ENCODE data around the gene DNAJB14. TPM values are rescaled to one million over a fixed set of nuclear protein-coding genes. Genes with fewer than 3 reads are reported as not detected.
"Not testable (repeated sequence)": the region's sequence is repeated elsewhere in the genome, so short reads cannot be mapped to it uniquely, and the experiment has no call there.

Gene DNAJB14
- total RNA-seq (2014; rRNA removed; shearing (Covaris generic)): 13.5 and 25.5 TPM in 2 replicates

GRCh38 chr4:99946356-99947189 is at the start of gene DNAJB14:
Gene DNAJB14, minus strand, starts transcription at chr4:99946618. Its CDS starts 47 bp downstream, at chr4:99946571.
- peak; percentile 77 for DNase-seq (ENCODE audit: low read depth)

- no peak for DNase-seq (ENCODE audit: low read depth)
Observed at GRCh38 chr4:99991741-99992140, 45.3 kb upstream of the DNAJB14 start.

DNA sequence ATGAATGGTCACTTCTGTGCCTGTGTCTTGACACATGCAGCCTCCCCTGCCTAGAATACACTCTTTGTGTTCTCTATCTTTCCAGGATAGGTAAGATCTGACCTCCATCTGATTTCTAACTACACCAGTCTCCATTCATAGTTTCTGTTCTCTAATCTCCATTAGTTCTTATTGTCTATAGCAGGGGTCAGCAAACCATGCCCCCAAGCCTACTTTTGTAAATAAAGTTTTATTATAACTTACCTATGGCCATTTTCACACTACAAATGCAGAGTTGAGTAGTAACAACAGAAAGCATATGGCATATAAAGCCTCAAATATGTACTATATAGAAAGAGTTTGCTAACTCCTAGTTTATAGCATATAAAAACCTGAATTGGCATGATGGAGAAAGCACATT is 41.3 kb upstream of the DNAJB14 start:
- no peak for DNase-seq (ENCODE audit: low read depth)

- DNase-seq (ENCODE audit: low read depth): no peak
Observed at GRCh38 chr4:99986792-99987191, 40.4 kb upstream of the DNAJB14 start.

DNA sequence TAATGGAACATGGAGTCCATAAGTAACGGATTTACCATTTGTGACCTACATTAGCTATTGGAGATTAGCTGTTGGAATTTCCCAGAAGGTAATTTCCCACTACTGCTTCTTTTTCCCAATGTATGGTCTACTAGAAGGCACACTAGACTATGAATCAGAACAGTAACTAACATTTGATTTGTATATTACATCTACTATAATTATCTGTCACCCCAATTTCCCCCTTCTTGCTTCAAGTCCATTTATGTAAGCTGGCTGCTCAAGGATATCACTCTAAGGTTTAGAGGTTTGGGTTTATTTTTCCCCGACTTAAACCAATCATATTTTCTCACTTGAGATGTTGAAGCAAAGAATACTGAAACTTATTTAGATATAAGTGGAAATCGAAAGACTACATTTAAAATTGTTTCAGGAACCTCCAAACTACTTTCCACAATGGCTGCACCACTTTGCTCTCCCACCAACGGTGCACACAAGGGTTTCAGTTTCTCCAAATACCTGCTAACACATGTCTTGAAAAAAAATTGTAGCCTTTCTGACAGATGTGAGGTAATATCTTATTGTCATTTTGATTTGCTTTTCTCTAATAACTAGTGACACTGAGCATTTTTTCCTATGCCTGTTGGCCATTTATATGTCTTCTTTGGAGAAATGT is 37.0 kb upstream of the DNAJB14 start:
- no peak for DNase-seq (ENCODE audit: low read depth)

DNA sequence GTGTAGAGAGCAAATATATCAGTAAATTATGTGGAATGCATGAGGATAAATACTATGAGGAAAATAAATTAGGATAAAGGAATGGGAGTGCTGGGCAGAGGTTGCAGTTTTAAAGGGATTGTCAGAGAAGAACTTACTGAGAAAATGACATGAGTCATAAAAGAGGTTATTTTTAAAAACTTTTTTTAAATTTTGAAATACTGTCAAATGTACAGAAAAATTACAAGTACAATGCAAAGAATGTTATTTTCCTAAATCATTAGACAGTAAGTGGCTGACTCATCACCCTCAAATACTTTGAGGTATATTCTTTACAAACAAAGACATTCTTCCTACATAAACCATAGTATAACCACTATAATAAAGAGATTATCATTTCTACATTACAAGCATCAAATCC is 33.5 kb upstream of the DNAJB14 start:
- no peak for DNase-seq (ENCODE audit: low read depth)

- DNase-seq (ENCODE audit: low read depth): no peak
Observed at GRCh38 chr4:99971453-99972111, 25.2 kb upstream of the DNAJB14 start.

- peak; percentile 7 for DNase-seq (ENCODE audit: low read depth)
Observed at GRCh38 chr4:99968330-99968729, 21.9 kb upstream of the DNAJB14 start.

- DNase-seq (ENCODE audit: low read depth): no peak
Observed at GRCh38 chr4:99966692-99967091, 20.3 kb upstream of the DNAJB14 start.

DNA sequence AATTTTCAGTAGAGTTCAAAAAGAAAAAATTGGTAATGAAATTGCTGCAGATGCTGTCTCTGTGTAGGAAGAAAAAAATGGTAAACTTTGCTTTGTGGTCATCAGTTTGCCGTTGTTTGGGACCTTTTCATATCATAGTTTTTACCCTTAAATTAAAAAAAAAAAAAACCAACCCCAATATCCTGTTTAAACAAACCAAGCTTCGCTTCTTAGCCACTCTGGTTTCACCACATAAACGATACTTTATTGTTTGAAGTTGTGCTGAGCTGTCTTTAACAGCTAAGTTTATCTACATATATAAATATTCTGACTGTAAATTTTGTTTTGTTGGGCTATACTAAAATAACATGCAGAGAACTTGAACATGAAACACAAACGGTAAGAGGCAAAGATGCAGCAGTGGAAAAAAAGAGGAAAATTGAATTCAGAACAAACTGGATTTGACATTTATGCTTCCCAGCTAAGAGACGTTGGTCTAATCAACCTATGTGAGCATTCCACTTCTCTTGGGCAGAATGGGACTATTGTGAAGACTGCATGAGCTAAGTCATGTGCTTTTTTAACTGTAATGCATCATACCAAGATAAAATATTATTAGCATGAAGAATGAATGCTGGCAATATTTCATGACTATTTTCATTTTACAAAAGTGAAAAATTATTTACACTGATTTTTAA is 19.4 kb upstream of the DNAJB14 start:
- DNase-seq (ENCODE audit: low read depth): no peak

DNA sequence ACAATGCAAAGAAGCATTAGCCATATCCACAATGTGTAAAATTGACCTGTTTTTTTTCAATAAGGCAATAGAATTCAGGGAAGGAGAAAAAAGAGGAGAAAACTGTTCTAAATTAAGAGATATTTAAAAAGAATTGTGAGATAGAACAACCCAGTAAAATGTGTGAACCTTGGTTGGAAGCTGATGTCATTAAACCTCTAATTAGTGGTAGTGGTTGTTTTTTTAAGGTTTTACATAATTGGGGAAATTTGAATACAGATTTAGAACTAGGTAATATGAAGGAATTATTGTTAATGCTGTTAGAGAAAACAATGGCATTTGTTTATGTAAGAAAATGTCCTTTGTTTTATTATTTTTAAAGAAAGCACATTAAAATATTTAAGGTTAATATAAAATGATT is 18.8 kb upstream of the DNAJB14 start:
- DNase-seq (ENCODE audit: low read depth): no peak

DNA sequence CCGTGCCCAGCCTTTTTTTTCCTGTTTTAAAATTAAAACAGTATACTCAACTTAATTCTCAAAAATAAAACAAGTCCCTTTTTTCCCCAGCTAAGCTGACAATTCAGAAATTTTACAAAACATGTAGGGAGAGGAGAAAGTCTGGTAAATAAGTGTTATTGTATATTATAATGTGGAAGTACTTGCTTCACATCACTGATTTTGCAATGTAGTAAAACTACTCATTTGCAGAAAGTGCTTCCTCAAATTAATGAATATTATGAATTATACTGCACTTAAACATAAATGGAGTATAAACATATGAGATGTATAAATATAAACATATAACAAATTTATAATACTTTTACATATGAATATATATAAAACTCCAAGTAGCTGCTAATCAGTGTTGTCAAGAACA is 15.3 kb upstream of the DNAJB14 start:
- DNase-seq (ENCODE audit: low read depth): no peak

- no peak for DNase-seq (ENCODE audit: low read depth)
Observed at GRCh38 chr4:99960648-99961047, 14.2 kb upstream of the DNAJB14 start.

DNA sequence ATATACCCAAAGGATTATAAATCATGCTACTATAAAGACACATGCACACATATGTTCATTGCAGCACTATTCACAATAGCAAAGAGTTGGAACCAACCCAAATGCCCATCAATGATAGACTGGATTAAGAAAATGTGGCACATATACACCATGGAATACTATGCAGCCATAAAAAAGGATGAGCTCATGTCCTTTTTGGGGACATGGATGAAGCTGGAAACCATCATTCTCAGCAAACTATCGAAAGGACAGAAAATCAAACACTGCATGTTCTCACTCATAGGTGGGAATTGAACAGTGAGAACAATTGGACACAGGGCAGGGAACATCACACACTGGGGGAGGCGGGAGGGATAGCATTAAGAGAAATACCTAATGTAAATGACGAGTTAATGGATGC is 11.8 kb upstream of the DNAJB14 start:
- not testable (repeated sequence) for DNase-seq (ENCODE audit: low read depth)

- no peak for DNase-seq (ENCODE audit: low read depth)
Observed at GRCh38 chr4:99950913-99951254, 4.5 kb upstream of the DNAJB14 start.

- peak; percentile 93 for DNase-seq (ENCODE audit: low read depth)
Observed at GRCh38 chr4:99949999-99950912, 3.8 kb upstream of the DNAJB14 start, which contains the start of gene H2AZ1. Gene H2AZ1, minus strand, starts transcription at chr4:99950275. Its CDS starts 105 bp downstream, at chr4:99950170.

GRCh38 chr4:99949034-99949998 is 2.9 kb upstream of the DNAJB14 start:
- peak; percentile 84 for DNase-seq (ENCODE audit: low read depth)

- DNase-seq (ENCODE audit: low read depth): no peak
Observed at GRCh38 chr4:99947608-99948007, 1.2 kb upstream of the DNAJB14 start.

DNA sequence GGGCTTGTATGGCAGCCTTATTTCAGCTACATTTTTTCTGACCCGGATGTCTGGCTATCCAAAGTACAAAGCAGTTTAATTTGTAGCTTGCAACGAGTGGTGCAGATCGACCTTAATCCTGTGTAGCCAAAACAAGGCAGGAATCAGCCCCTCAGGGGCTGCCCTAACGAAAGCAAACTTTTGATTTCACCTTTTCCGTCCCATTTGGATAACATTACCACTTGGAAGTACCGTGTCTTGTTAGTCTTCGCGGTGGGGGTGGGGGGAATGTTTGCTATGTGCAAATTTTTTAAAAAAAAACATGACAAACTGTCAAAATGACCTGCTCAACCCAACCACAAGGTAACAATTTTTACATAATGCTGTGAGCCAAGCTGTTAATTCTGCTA is 766 bp upstream of the DNAJB14 start:
- no peak for DNase-seq (ENCODE audit: low read depth)
